Vagina (tissue), 2 donors: ENCODE measurements around the gene NFIA. TPM values are rescaled to one million over a fixed set of nuclear protein-coding genes. Genes with fewer than 3 reads are reported as not detected.

Source experiments
- DNase-seq, 2 donors: peaks; one replicate each; pipeline ENCODE4 v3.0.0-alpha.2; 2017; ENCODE audit errors: extremely low spot score in 2 of 2
- H3K27ac ChIP-seq: fragments of 200-600 bp; sonication (generic); one replicate; pipeline ENCODE4 v1.5.1; 2019
- H3K27me3 ChIP-seq: fragments of 200-600 bp; sonication (generic); one replicate; pipeline ENCODE4 v1.5.1; 2019
- H3K36me3 ChIP-seq, 2 donors: fragments of 200-600 bp; sonication (generic); one replicate each; pipeline ENCODE4 v1.5.1; 2017 to 2019
- H3K4me1 ChIP-seq: fragments of 200-600 bp; sonication (generic); one replicate; pipeline ENCODE4 v1.5.1; 2019
- H3K4me3 ChIP-seq, 2 donors: fragments of 200-600 bp; sonication (generic); 1 replicate in 1 of 2; 2 replicates in 1 of 2; pipeline ENCODE4 v1.5.1; 2016 to 2019
- H3K9me3 ChIP-seq: fragments of 200-600 bp; sonication (generic); one replicate; pipeline ENCODE4 v1.5.1; 2019
- CTCF ChIP-seq, 3 experiments: fragments of 450-650 bp in 2 of 3; fragments of 200-600 bp in 1 of 3; sonication (generic) in 1 of 3; IDR thresholded peaks; one replicate each; pipeline ENCODE4 v1.5.1; 2017 to 2019; ENCODE audit warnings: antibody characterized with exemption in 3 of 3, mild to moderate bottlenecking in 2 of 3, moderate library complexity in 2 of 3
- POLR2A ChIP-seq, 2 donors: fragments of 450-650 bp; IDR thresholded peaks; one replicate each; pipeline ENCODE4 v1.6.1; 2017; ENCODE audit warnings: antibody characterized with exemption in 2 of 2, mild to moderate bottlenecking in 2 of 2, moderate library complexity in 2 of 2
- POLR2AphosphoS5 ChIP-seq, 2 donors: sonication (generic); formaldehyde crosslinking; IDR thresholded peaks; one replicate each; pipeline ENCODE4 v1.9.0; 2017; ENCODE audit warnings: antibody characterized with exemption in 2 of 2, mild to moderate bottlenecking in 2 of 2, low read depth in 1 of 2; ENCODE audit not compliant: insufficient read depth in 1 of 2
- intact Hi-C: fragments of 100-400 bp; cut with DNase I; formaldehyde crosslinking; loops from one replicate; pipeline ENCODE4 v1.15.1; 2023
- total RNA-seq: library from RNA; depleted of rRNA; stranded (reverse); fragments of >200 nt; gene quantifications from one replicate; pipeline ENCODE4 v1.2.3, GENCODE V29; 2016

Gene NFIA
- total RNA-seq, 1 donor from 2014 or later = 59.2 TPM

- H3K27me3 ChIP-seq = no peaks in the 10 kb centered on the region
- H3K27ac ChIP-seq = peak overlapping the region; percentile 49
- no peak for DNase-seq
- H3K9me3 ChIP-seq = no peaks in the 10 kb centered on the region
- H3K4me1 ChIP-seq = peaks cover 48% of the 10 kb centered on the region
- intact Hi-C loops = loop anchor here (5.0 to 10.0 kb wide), 3 partner anchors 281 to 591 kb away; no protein-coding TSS in a partner anchor
- TF ChIP-seq CTCF (IDR thresholded peaks at IDR 0.05) (no peak), POLR2AphosphoS5 (IDR thresholded peaks at IDR 0.05; ENCODE audit: insufficient read depth in 1 of 2, low read depth in 1 of 2) (peak in 1 of 2 donors; percentile 21), POLR2A (IDR thresholded peaks at IDR 0.05) (no peak)
- H3K4me3 ChIP-seq = peak overlapping the region; percentile 40 to 49
- no peaks in the 10 kb centered on the region for H3K36me3 ChIP-seq
Observed at GRCh38 chr1:61053712-61054600, 28.4 kb upstream of the NFIA start.

- Histone ChIP-seq H3K27ac (peak overlapping the region; percentile 69), H3K4me1 (peaks cover 42% of the 10 kb centered on the region), H3K27me3 (no peaks in the 10 kb centered on the region), H3K4me3 (peak overlapping the region in 1 of 2 donors; percentile 49), H3K9me3 (no peaks in the 10 kb centered on the region), H3K36me3 (no peaks in the 10 kb centered on the region)
- intact Hi-C loops = loop anchor here (5.0 to 10.0 kb wide), 3 partner anchors 280 to 590 kb away; no protein-coding TSS in a partner anchor
- DNase-seq = no peak
- TF ChIP-seq POLR2A (IDR thresholded peaks at IDR 0.05) (no peak), POLR2AphosphoS5 (IDR thresholded peaks at IDR 0.05; ENCODE audit: insufficient read depth in 1 of 2, low read depth in 1 of 2) (no peak), CTCF (IDR thresholded peaks at IDR 0.05) (no peak)
Observed at GRCh38 chr1:61054601-61054993, 27.8 kb upstream of the NFIA start.

- Histone ChIP-seq H3K4me1 (peaks cover 40% of the 10 kb centered on the region), H3K9me3 (no peaks in the 10 kb centered on the region), H3K27ac (peak overlapping the region; percentile 69), H3K27me3 (no peaks in the 10 kb centered on the region), H3K36me3 (no peaks in the 10 kb centered on the region), H3K4me3 (no peak overlapping the region)
- no peak for DNase-seq
- intact Hi-C loops = loop anchor here (10.0 kb wide), 2 partner anchors 280 to 590 kb away; no protein-coding TSS in a partner anchor
- TF ChIP-seq POLR2AphosphoS5 (IDR thresholded peaks at IDR 0.05; ENCODE audit: insufficient read depth in 1 of 2, low read depth in 1 of 2) (no peak), POLR2A (IDR thresholded peaks at IDR 0.05) (no peak), CTCF (IDR thresholded peaks at IDR 0.05) (no peak)
Observed at GRCh38 chr1:61055110-61055614, 27.2 kb upstream of the NFIA start.

- Histone ChIP-seq H3K36me3 (no peaks in the 10 kb centered on the region), H3K4me3 (peak overlapping the region in 1 of 2 donors; percentile 83), H3K27ac (peak overlapping the region; percentile 62), H3K4me1 (peaks cover 40% of the 10 kb centered on the region), H3K9me3 (no peaks in the 10 kb centered on the region), H3K27me3 (no peaks in the 10 kb centered on the region)
- DNase-seq = no peak
- intact Hi-C loops = loop anchor here (2.0 to 10.0 kb wide), 3 partner anchors 21 to 589 kb away; no protein-coding TSS in a partner anchor
- TF ChIP-seq POLR2A (IDR thresholded peaks at IDR 0.05) (no peak), CTCF (IDR thresholded peaks at IDR 0.05) (no peak)
Observed at GRCh38 chr1:61056196-61056572, 26.2 kb upstream of the NFIA start.
